NCI-H69 (cell line): ENCODE data around the gene SLC30A7.
A peak's percentile ranks its signal among the peaks of the same experiment; 100 is the strongest.

Source experiments
- DNase-seq: peaks from one replicate; lab custom pipeline; 2025; lab: John Stamatoyannopoulos, UW

The SLC30A7 gene

GRCh38 chr1:100982793-100983192 lies 86.9 kb downstream of the SLC30A7 start:
- DNase-seq = peak; percentile 47

DNA sequence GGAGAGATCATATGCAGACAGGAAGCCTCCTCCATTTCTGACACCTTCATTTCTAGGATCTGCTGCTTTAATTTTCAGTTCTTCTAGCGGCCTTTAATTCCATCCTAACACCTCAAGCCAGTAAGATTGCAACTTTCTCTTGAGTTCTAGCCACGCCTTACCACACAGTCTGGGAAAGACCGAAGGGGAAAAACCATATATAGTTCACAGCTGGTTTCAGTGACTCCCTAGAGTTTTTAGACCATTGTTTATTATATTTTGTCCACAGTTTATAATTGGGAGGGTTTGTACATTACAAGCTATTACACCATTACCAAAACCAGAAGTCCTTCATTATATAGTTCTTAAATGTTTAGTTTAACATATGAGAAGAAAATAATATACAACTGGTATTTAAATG lies 92.2 kb downstream of the SLC30A7 start:
- DNase-seq = no peak

DNA sequence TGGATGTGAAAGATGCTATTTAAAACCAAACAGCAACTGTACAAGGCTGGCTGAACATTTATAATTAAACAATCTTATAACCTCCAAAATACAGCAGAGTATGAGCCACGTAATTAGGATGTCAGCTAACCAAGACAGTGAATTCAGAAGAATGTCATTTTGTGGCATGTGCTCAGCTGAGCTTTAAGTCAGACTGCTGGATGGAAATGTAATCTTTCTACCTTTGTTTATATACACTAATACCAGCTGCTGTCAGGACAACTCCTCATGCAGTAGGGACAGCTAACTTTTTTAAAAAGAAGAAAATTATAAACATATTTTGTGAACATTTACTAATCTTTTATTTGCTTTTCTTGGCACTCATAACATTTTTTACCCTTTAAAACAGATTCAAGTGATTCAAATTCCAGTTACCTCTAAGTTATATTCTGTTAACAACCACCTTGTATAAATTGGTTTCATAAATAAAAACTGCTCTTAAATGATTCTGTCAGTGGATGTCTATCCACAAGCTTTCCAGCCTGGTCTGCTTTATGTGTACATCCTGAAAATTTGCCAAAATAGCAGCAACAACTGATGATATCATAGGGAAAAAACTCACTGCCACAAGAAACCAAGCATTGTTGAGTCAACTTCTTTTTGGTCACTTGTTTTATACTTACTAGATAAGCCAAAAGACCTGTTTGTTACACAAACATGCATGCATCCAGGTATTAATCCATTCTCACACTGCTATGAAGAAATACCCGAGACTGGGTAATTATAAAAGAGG lies 93.6 kb downstream of the SLC30A7 start:
- no peak for DNase-seq

DNA sequence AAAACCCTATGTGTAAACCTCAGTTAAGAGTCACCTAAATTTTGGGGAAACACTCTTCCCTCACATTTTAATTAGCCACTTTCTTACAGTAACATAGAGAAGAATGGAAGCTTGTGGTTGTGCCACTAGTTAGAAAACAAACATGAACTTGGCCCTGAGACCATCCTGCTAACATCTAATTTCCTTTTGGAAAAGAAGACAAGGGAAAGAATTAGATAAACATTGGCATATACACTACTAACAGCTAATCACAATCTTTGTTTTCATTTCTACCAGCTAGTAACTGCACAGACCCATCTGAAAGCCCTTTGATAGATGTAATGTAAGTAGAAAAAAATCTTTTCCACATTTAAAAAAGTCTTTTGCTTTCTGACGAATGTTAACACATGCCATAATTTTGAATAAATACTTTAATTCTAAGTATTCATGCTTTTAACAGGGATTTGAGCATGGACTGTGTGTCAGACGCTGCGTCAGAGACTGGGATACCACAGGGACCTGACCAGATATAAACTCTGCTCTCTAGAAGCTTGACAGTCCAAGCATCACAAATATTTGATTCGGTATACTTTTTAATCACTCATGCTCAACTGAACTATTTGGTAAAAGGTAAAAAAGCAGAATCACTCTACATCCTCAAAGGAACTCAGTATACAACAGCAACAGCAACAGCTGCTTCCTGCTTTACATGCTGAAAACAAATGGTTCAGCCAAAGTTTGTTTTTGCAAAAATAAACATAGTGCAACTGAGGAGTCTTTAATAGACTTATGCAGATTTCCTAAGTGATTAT lies 99.5 kb downstream of the SLC30A7 start:
- peak; percentile 2 for DNase-seq

- DNase-seq = no peak
Measured at GRCh38 chr1:100998426-100998825, 102.5 kb downstream of the SLC30A7 start.

DNA sequence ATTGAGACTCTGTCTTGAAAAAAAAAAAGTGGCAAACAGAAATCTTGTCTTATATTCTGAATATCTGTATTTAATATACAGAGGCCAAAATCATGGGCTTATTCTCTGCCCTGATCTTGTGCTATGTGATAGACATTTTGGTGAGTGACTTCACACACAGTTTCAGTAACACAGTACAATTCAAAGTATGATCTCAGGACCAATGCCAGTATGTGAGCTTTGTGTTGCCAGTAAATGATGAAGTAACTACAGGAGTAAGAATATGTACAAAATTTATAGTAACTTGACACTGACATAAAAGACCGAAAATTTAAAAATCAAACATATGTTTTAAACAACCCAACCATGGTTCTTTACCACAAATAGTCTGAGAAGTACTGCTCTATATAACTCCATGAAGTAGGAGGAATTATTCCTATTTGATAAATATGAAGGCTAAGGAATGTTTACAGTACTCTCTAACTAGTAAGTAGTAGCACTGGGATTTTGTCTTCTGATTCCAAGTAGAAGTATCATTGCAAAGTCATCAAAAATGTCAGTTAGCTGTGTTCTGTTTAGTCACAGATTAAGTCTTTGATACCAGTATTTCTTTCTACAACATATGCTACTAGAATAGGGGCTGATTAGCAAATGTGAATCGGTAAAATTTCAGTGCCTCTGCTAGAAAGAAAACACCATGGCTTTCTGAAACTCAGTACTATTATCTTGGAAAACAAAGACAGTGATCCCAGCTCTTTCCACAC lies 104.4 kb downstream of the SLC30A7 start:
- no peak for DNase-seq

GRCh38 chr1:101002551-101002950 lies 106.7 kb downstream of the SLC30A7 start:
- DNase-seq = peak; percentile 68

DNA sequence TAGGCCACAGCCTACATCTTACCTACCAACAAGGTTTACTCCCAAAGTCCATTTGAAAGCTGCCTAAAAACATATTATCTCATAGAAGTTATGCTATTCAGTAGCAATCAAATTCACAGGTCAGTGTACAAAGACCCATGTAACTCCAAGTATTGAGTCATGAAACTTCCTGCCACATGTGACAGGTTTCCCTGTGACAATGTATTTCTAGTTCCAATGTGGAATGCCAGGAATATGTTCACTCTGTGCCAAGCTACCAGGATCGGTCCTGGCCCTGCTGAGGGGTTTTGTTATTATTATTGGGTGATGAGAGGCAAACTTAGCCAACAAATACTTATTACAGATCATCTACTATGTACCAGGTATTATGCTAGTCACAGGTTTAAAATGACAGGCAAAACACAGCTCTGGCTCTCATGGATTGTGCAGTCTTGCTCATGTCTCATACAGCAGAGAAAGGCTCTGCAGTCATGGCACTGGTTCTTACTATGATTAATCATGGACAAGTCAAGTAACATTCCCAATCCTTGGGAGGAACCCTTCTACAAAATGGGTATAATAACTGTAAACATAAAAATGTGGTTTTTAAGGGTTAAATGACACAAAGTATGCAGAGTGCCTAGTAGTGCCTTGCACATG lies 107.2 kb downstream of the SLC30A7 start:
- DNase-seq = peak; percentile 23

DNA sequence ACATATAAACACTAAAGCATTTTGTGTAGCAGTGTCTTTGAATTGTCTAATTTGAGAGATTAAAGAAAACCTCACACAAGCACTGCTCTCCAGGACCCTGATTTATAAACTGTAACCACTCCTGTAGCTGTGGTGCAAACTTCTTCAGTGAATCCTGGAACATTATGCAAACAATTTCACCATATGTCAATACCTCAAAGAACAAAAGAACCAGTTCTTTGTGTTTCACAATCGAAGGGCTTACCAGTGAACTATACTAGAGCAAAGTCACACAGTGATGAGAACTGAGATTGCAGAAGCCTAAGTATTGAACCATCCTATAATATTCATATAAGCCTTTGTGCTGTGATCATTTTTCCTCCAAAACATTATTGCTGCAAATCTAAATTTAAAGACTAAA lies 108.2 kb downstream of the SLC30A7 start:
- peak; percentile 63 for DNase-seq

GRCh38 chr1:101004670-101005069 lies 108.8 kb downstream of the SLC30A7 start:
- no peak for DNase-seq

DNA sequence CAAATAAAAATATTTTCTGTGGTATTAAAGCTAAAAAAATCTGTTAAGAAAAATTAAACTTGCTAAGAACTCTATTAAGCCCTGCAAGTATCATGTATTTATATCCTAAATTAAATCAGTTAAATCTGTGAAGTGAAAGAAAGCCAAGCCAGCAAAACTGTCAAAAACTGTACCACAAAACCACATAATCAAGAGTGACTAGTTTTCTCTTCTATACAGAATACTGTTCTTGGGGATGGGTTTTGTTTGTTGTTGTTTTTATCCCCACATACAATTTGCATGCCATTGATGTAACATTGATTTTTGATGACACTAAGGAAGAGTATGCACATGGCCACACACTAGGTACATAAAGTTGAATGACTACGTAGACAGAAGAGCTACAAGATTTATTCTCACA lies 109.3 kb downstream of the SLC30A7 start:
- no peak for DNase-seq

- DNase-seq = no peak
Measured at GRCh38 chr1:101005871-101006270, 110.0 kb downstream of the SLC30A7 start.

DNA sequence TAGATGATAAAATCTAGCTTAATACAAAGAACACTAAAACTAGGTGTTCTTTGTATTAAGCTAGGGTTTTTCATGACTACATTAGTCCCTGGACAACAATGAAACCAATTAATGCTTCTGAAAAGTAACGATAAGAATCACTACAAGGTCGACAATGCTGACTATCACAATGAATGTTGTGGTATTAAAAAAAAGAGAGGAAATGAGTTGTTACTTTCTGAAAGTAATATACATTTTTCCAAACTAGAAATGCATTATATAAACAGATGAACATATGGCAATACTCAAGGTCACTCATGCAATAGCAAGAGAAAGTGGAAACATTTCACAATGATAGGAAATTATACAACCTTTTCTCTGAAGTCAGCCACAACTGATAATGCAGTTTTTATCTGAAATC lies 110.7 kb downstream of the SLC30A7 start:
- DNase-seq = no peak

- no peak for DNase-seq
Measured at GRCh38 chr1:101008229-101008834, 112.4 kb downstream of the SLC30A7 start.

- no peak for DNase-seq
Measured at GRCh38 chr1:101013776-101014175, 117.9 kb downstream of the SLC30A7 start.

DNA sequence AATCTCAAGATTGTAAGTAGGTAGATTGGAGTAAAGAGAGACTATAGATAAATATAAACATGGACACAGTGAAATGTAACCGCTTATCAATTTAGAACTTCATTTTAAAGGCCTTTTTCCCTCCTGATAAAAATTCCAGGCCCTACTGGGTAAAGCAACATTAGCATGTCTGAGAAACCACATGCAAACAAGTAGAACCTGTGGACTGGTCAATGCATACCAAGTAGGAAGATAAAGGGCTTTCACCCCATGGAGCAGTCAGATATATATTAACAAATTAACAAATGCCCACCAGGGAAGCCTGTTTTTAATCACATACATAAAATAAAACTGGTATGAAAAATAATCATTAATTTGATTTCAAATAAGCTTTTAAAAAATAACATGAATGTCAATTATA lies 121.6 kb downstream of the SLC30A7 start:
- DNase-seq = no peak

- peak; percentile 38 for DNase-seq
Measured at GRCh38 chr1:101022294-101022693, 126.4 kb downstream of the SLC30A7 start.

- DNase-seq = peak; percentile 42
Measured at GRCh38 chr1:101025283-101025656, 129.4 kb downstream of the SLC30A7 start.

GRCh38 chr1:101025657-101026429 lies 130.0 kb downstream of the SLC30A7 start, which contains the start of gene DPH5:
Gene DPH5, minus strand, starts transcription at chr1:101025784. Its CDS starts 341 bp downstream, at chr1:101025443.
- peak; percentile 93 for DNase-seq

DNA sequence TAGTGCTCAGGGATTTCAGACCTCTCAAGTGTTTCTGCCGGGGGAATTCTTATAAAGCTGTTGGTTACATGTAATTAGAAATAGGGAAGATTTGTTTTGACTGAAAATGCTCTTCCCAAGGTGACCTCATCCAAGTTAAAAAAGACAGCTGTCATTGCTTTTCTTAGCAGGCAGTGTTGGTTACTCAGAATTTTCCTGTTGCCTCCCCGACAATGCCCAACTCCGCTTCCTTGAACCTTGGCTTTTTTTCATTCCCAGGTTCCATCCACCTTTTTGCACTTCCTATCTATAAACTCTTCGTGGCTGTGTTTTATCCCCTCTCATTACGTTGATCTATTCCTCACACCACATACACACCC lies 130.5 kb downstream of the SLC30A7 start:
- no peak for DNase-seq

DNA sequence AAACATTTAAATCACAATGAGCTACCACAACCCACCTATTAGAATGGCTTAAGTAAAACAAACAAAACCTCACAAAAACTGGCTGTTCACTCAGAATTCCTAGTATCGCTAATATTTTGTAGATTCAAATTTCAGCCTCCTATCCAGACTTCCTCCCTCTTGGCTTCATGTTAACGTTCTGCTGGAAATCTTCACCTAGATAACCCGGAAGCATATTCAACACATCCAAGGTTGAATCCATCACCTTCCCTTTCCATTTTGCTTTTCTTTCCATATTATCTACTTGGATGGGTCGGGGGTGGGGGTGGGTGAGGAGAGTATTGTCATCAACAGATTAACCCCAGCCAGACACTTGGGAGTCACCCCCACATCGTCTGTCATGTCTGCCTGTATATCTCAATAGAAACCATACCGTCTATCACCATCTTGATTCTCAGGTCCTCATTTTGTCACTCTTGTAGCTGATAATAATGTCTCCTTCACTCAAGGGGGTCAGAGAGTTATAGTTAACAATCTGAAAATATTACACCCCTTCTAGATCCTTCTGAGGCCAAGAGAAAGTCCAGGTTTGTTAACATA lies 131.4 kb downstream of the SLC30A7 start:
- no peak for DNase-seq
